ENCODE measurements around the gene ARSG.

GRCh38 chr17:68375566-68375965 is 84.3 kb downstream of the ARSG start:
- TF ChIP-seq CTCF (IDR thresholded peaks at IDR 0.05), result no peak
- TF ChIP-seq POLR2A (IDR thresholded peaks at IDR 0.05), result no peak
- TF ChIP-seq EP300 (IDR thresholded peaks at IDR 0.05), result no peak

Data from gastroesophageal sphincter (tissue), 3 donors.